Hypothalamus (tissue), 51 donors: ENCODE results near the gene TACO1.

Experiments
- DNase-seq, 51 donors: peaks; one replicate each; lab custom pipeline; 2025; lab: John Stamatoyannopoulos, UW

Gene TACO1

DNA sequence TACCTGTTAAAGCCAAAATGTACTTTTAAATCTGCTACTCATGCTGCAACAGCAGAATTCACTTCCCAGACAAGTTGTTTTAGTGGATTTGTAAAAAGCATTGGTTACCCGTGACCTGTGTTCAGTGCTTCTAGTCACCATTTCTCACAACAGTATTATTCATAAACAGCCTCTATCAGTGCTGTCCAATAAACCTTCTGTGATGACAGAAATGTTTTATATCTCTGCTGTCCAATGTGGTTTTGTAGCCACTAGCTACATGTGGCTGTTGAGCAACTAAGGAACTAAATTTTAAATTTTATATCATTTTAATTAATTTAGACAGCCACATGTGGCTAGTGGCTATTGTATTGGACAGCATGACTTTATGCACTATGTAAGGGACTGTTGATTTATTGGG lies 34.1 kb downstream of the TACO1 start:
- DNase-seq, result no peak

DNA sequence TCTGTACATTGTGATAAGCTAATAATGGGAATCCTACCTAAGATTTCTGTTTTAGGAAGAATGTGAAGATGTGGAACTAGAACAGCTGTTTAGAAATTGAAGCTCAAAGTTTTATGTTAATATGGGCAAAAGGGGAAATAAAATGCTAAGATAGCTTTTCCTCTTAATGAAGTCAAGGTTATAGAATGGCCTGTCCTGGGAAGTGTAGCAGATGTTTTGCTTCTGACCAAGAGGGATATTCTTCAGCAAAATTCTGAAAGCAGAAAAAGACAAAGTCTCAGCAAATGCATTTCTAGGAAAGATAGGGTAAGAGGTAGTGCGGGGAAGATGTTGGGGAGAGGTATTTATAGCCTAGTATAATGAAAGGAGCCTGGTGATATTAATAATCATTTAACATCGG lies 34.6 kb downstream of the TACO1 start:
- DNase-seq, result no peak

DNA sequence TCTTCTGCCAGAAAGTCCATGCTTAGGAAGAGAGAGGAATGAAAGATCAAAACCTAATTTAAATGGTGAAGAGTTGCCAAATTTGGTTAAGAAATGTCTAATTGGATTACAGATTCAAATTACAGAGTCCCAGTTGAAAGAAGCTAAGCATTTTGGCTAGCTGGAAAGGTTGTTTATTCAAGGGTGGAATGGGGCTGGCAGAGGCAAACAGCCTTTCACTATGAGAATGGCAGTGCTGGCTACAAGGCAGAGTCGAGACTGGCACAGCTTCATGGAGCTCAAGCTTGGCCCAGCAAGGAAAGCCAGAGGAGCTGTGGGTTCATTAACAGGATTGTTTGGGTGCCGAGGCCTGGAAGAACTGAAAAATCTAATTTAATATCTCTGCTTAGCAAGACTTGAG lies 35.1 kb downstream of the TACO1 start:
- peak in 30 of 51 donors; percentile 2 to 68 (median 30) for DNase-seq

DNA sequence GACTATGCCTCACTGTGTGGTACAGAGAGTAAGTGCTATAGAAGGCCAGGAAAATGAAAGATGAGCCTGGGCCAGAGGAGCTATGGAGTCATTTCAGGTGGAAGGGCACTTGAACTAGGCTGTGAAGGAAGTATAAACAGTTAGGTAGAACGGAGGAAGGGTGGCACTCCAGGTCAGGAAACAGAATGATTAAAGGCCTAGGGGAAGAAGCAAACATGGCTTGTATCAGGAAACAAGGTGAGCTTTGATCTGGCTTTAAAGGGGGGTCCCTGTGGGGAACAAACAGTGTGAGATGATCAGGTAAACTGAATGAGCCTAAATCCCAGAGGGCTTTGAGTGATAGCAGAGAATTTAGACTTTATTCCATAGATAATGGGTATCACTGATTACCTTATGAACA lies 38.4 kb downstream of the TACO1 start:
- DNase-seq, result no peak

DNA sequence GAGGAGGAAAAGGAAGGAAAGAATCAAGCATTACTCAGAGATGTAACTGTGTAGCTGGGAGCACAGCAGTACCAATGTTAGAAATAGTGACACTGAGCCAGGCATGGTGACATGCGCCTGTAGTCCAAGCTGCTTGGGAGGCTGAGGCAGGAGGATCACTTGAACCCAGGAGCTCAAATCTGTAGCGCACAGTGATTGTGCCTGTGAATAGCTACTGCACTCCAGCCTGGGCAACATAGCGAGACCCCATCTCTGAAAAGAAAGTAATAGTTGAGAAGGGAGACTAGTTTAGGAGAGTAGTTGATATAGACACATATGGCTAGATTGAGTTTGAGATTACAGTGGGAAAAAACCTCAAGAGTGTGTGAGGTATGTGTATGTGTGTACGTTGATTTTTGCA lies 39.3 kb downstream of the TACO1 start:
- no peak for DNase-seq

DNA sequence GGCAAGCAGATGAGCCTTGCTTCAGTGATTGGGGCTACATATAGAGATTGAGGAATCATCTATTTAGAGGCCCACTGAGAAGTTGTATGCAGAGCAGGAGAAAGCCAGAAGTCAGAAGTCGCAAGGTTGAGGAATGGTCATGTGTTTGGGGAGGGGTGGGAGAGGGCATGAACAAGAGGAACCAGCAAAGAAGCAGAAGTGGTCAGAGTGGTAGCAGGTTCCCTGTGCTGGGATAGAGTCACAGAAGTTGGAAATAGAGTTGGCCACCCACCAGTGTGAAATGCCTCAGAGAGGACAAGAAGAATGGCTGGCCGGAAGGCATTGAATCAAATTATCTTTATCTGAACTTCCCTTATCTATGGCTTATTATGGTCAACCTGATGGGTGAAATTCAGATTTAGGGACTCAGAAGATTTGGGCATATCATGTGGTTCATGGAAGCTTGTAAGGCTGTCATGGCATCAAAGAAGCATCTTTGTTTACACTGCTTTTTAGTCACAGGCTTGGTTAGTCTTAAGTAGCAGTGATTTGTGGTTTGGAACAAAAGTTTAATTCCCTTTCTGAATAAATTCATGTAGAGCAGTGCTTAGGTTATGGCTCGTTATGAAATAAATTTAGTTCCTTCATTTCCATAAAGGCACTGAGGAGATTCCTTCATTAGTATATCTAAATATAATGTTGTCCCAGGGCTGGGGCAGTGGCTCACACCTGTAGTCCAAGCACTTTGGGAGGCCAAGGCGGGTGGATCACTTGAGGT lies 41.2 kb downstream of the TACO1 start:
- peak in 20 of 51 donors; percentile 4 to 39 (median 16) for DNase-seq

DNA sequence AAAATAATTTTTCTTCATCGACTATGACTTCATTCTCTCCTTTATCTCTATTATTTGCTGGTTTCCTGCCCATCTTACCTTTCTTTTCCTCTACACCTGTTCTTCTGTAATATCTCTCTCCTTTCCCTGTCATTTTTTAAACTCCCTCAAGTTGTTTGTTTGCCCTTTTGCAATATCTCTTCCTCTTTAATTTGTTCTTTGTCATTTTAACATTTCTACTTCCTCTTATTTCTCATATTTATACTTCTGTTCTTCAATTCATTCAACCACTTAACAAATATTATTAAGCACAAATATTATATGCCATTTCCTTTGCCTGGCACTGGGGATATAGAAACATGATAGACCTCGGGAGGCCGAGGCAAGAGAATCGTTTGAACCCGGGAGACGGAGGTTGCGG lies 44.2 kb downstream of the TACO1 start:
- no peak for DNase-seq

DNA sequence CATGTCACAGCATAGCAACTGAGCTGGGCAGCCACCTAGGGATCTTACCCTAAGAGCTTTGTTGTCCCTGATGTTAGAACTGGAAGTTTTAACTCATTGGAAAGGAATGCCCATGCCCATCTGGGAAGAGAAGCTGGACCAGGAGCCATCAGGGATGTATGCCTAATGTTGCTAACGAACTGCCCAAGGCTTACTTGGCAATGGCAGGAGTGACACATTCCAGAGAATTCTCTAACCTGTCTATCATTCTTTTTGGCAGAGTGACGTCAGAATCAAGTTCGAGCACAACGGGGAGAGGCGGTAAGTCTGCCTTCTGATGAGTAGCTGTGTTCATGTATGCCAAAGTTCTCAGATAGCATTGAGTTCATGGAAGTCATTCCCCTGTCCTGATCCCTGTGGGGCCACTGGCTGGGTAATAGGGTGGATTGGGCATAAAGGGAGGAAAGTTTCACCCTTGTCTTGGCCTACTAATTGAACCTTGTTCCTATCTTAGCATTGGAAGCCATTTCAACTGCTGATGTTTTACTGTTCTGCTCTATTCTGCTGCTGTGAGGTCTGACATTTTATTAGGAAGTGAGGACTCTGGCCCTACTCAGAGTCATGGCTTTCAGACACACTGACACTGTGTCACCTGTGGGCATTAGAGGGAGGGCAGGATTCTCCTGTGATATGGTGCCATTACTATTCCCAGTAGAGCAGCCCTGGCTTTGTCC lies 45.2 kb downstream of the TACO1 start:
- DNase-seq, result no peak

DNA sequence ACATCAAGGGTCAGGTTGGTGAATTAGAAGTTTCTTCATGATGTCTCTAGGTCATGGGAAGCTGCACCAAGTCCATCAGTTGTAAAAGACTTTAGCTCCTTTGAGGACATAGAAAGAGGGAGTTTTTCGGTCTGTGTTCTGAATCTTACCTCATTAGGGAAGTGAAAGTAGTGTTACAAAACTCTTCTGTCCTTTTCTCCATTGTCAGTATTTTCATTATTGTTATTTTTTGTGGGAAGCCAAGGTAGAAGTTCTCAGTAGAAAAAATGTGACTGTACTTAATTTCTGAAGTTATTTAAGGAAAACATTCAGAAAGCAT lies 45.8 kb downstream of the TACO1 start:
- no peak for DNase-seq

DNA sequence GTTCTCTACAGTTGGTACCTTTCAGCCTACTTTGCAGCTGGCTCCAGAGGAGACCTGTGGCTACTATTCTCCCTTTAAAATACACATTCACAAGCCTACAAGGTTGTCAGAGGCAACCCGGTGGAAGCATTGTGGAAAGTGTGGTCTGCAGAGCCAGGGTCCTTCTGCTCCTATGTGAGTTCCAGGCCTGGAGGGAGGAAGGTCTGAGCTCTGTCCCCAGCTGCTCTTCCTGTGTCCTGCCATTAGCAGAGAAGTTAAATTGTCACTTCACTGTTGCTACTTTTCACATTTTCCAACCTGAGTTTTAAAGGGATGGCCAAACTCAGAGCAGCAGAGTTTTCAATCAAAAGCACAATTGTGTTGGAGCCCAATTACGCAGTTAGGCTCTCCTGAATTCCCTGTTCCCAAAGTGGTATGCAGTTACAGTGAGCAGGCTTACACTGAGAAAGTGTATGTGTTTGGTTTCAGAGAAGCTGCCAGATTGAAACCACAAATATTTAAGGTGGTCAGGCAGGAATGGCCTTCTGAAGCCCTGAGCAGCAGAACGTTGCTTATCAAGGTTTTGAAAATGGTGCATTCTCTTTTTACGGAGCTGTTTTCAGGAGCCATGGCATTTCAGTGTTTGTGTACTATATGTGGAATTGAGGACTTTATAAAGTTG lies 46.5 kb downstream of the TACO1 start:
- no peak for DNase-seq

DNA sequence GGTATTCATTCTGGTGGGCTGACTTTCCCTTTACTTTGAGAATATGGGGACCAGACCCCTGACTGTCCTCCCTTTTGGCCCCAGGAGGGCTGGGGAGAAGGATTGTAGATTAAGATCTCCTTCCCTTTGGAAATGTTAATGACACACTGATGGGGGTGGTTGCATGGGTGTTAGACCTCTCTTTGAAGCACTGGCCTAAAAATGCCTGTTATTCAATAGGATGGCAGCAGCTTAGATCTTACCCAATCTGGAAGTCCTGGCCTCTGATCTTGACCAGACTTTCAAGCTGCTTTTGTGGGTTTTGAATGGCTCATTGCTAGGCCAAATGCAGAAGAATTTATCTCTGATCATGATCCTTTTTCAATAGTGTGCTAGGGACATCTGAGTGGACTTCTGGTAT lies 47.2 kb downstream of the TACO1 start:
- DNase-seq, result no peak

DNA sequence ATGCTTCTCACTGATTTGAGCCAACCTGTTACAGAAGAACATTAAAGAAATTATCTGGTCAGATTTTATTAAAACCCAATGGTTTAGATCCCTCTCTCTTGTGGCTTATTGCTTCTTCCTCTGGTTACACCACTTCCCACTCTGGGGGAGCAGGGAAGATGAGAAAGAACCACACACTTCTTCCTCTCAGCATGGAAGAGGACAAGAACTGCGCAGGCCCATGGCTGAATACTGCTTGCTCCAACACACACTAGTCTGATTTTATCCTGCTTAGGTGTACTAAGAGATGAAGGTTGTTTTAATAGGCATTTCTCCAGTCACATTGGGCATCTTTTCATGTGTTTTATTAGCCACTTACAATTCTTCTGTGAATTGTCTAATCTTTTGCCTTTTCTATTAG lies 49.1 kb downstream of the TACO1 start:
- DNase-seq, result peak in 1 of 51 donors; percentile 9

DNA sequence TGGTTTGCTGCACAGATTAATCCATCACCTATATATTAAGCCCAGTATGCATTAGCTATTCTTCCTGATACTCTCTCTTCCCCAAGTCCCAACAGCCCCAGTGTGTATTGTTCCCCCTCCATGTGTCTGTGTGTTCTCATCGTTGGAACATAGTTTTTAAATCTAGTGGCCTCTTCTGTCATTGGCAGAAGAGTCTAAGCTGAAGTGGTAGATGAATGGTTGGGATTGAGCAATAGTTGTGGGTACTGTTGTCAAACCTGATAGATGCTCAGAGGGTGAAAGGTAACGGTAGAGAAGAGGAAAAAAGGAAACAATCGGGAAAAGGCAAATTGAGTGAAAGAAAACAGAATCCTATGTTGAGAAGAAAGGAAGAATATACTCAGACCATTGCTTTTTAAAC lies 51.4 kb downstream of the TACO1 start:
- DNase-seq, result no peak

DNA sequence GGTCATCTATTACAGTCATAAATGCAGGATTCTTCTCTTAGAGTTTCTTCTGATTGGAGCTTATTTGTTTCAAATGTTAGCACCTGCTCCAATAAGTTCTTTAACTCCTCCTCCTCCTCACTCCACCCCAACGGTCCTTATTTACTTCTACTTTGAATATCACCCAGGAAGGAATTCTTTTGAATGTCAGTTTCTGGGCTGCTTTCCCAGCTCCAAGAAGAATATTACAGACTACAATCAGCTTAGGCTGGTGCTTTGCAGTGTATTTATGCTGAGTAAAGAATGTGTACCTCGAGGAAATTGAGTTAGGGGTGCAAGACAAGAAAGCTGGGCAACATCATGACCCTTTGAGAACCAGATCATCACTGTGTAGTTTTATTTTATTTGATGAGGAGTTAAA lies 52.4 kb downstream of the TACO1 start:
- DNase-seq, result no peak

DNA sequence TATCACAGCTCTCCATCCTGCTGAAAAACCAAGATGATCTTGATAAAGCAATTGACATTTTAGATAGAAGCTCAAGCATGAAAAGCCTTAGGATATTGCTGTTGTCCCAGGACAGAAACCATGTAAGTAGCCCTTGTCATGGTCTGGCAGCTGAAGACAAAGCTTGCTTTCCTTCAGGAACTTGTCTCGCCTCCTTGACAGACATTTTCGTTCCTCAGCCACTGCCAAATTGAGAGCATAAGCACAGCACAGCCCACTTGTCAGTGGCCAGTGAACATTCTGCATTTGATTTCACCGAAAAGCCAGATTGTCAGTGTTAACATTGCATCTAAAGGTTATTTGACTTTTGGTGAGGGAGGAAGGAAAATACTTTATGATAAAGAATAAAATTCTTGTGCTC lies 57.1 kb downstream of the TACO1 start:
- no peak for DNase-seq
